Measurements from ENCODE around the gene GOLGA8J. TPM values are rescaled to one million over a fixed set of nuclear protein-coding genes. Genes with fewer than 3 reads are reported as not detected.
"Not testable (repeated sequence)": the region's sequence is repeated elsewhere in the genome, so short reads cannot be mapped to it uniquely, and the experiment has no call there.

The GOLGA8J gene
- total RNA-seq, 4 donors from 2014 or later, result 0.95 TPM; not detected in 3

DNA sequence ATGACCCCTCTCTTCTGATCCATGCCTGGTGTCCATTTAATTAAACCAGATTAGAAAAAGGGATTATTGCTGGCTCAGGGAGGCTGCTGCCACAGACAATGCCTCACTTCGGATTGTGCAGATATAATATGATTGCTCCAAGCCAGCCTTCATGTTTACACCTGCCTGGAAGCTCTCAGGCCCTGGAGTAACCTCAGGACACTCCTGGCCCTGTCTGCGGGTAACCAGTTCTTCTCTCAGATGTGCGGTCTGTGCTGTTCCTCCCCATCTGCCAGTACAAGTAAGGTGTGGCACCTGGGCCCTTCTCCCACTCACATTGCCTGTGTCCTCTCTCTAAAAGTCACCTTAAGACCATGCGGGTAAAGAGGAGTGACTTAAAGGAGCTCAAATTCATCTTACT is 8.8 kb upstream of the GOLGA8J start:
- in situ Hi-C loops (cut with MboI; ENCODE audit: low pct_ligation_motif_present in 1 of 4, low pct_unique_long_range_greater_than_20kb in 1 of 4, low sequenced_read_pairs in 3 of 4), result loop anchor here in 1 of 4 donors (25.0 kb wide), 1 partner anchor 412 kb away; no protein-coding TSS in a partner anchor
- Histone ChIP-seq H3K27me3 (peaks cover 16% of the 10 kb centered on the region), H3K36me3 (no peaks in the 10 kb centered on the region), H3K4me3 (no peak overlapping the region), H3K4me1 (no peaks in the 10 kb centered on the region), H3K9me3 (no peaks in the 10 kb centered on the region), H3K27ac (no peak overlapping the region)
- 67 to 70% methylated on average over 2 to 4 of the region's 4 CpGs for WGBS, 2 donors (ENCODE audit: low coverage in 1 of 2)
- intact Hi-C loops (cut with DNase I; ENCODE audit: low total_unique reads), result no loop called here
- no peak for DNase-seq
- TF ChIP-seq, protein P1, sequence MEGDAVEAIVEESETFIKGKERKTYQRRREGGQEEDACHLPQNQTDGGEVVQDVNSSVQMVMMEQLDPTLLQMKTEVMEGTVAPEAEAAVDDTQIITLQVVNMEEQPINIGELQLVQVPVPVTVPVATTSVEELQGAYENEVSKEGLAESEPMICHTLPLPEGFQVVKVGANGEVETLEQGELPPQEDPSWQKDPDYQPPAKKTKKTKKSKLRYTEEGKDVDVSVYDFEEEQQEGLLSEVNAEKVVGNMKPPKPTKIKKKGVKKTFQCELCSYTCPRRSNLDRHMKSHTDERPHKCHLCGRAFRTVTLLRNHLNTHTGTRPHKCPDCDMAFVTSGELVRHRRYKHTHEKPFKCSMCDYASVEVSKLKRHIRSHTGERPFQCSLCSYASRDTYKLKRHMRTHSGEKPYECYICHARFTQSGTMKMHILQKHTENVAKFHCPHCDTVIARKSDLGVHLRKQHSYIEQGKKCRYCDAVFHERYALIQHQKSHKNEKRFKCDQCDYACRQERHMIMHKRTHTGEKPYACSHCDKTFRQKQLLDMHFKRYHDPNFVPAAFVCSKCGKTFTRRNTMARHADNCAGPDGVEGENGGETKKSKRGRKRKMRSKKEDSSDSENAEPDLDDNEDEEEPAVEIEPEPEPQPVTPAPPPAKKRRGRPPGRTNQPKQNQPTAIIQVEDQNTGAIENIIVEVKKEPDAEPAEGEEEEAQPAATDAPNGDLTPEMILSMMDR (IDR thresholded peaks at IDR 0.05), result no peak
- no peak for TF ChIP-seq EP300 (IDR thresholded peaks at IDR 0.05; ENCODE audit: low read depth)
- TF ChIP-seq POLR2AphosphoS5 (IDR thresholded peaks at IDR 0.05), result no peak
- no peak for TF ChIP-seq POLR2A (IDR thresholded peaks at IDR 0.05)

DNA sequence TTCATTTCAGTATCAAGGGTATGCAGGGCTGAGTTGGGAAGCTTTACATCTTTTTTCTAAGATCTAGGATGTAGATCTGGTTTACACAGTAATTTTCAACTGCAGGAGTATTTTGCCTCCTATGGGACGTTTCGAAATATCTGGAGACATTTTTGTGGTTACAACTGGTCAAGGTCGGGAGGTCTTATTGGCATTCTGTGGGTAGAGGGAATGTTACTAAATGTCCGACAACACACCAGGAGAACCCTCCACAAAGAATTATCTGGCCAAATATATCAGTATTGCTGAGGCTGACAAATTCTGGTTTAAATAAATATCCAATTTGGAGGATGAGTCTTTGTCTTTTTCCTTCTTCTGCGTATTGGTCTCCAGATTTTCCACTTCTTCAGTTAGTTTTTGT is 1.9 kb upstream of the GOLGA8J start:
- H3K9me3 ChIP-seq; H3K27me3 ChIP-seq; H3K36me3 ChIP-seq; H3K27ac ChIP-seq; in situ Hi-C loops (cut with MboI; ENCODE audit: low pct_ligation_motif_present in 1 of 4, low pct_unique_long_range_greater_than_20kb in 1 of 4, low sequenced_read_pairs in 3 of 4); H3K4me1 ChIP-seq; DNase-seq; intact Hi-C loops (cut with DNase I; ENCODE audit: low total_unique reads); H3K4me3 ChIP-seq: not testable (repeated sequence)
- WGBS, 2 donors (ENCODE audit: low coverage in 1 of 2), result 70 to 86% methylated on average over 3 to 5 of the region's 5 CpGs

DNA sequence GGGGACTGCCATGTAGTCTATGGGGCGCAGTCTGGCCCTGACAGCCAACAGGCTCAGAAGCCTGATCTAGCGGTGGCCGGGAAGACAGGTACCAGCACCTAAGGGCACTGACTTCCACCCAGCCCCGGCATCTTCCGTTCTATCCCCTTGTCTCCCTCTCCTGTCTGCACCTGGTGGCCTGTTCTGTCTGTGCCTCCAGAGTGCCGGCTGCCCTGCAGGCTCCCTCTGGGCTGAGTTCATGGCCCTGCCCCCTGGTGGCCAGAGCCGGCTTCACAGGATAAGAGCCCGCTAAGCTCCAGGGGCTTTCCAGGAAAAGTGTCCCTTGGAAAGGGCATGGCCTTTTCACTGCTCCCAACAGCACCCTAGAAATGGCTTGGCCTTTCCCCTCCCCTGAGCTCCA is 15.1 kb downstream of the GOLGA8J start:
- WGBS, 2 donors (ENCODE audit: low coverage in 1 of 2), result no CpG with 5 or more reads among the region's 8 CpGs

DNA sequence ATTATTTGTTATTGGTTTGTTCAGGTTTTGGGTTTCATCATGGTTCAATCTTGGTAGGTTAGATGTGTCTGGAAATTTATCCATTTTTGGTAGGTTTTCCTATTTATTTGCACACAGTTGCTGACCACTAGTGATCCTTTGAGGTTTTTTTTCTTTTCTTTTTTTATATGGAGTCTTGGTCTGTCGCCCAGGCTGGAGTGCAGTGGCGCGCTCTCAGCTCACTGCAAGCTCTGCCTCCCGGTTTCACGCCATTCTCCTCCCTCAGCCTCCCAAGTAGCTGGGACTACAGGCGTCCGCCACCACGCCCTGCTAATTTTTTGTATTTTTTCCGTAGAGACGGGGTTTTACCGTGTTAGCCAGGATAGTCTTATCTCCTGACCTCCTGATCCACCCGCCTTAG is 20.1 kb downstream of the GOLGA8J start:
- intact Hi-C loops (cut with DNase I; ENCODE audit: low total_unique reads), result not testable (repeated sequence)
- no CpG with 5 or more reads among the region's 12 CpGs for WGBS, 2 donors (ENCODE audit: low coverage in 1 of 2)

More for the DNA sequence above, 15.1 kb downstream of the GOLGA8J start:
- in situ Hi-C loops (cut with MboI; ENCODE audit: low pct_ligation_motif_present in 1 of 4, low pct_unique_long_range_greater_than_20kb in 1 of 4, low sequenced_read_pairs in 3 of 4); H3K9me3 ChIP-seq; H3K27me3 ChIP-seq; H3K4me3 ChIP-seq; intact Hi-C loops (cut with DNase I; ENCODE audit: low total_unique reads); H3K4me1 ChIP-seq; H3K27ac ChIP-seq; H3K36me3 ChIP-seq; DNase-seq: not testable (repeated sequence)

DNA sequence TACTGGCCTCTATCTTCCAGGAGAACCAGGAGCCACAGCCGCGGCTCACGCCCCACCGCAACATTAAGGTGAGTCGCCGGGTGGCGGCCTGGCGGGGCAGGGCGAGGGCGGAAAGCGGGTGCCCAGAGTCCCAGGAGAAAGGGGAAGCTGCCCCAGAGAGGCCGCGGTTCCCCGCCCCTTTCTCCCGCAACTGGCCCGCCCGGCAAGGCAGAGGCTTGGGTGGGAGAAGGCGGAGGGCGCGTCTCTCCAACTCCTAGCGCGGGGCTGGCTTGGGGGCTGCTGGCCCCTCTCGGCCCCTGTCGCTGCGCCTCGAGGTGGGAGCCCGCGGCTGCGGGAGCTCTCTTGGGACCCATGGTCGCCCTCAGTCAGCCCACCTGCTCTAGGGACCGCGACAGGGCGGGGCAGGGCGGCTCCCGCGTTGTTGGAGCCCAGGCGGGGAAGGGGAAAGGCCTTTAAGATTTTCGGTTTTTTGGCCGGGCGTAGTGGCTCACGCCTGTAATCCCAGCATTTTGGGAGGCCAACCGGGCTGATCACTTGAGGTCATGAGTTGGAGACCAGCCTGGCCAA is 21.3 kb downstream of the GOLGA8J start:
- H3K9me3 ChIP-seq; H3K27me3 ChIP-seq; H3K4me1 ChIP-seq; H3K4me3 ChIP-seq; H3K27ac ChIP-seq; in situ Hi-C loops (cut with MboI; ENCODE audit: low pct_ligation_motif_present in 1 of 4, low pct_unique_long_range_greater_than_20kb in 1 of 4, low sequenced_read_pairs in 3 of 4); H3K36me3 ChIP-seq; DNase-seq; intact Hi-C loops (cut with DNase I; ENCODE audit: low total_unique reads): not testable (repeated sequence)
- WGBS, 2 donors (ENCODE audit: low coverage in 1 of 2), result 3% methylated on average over 5 of the region's 42 CpGs; no CpG with 5 or more reads in 1 of the 2 donors

More for the DNA sequence above, 20.1 kb downstream of the GOLGA8J start:
- H3K36me3 ChIP-seq; H3K4me1 ChIP-seq; H3K4me3 ChIP-seq; in situ Hi-C loops (cut with MboI; ENCODE audit: low pct_ligation_motif_present in 1 of 4, low pct_unique_long_range_greater_than_20kb in 1 of 4, low sequenced_read_pairs in 3 of 4); H3K27ac ChIP-seq; H3K27me3 ChIP-seq; DNase-seq; H3K9me3 ChIP-seq: not testable (repeated sequence)

DNA sequence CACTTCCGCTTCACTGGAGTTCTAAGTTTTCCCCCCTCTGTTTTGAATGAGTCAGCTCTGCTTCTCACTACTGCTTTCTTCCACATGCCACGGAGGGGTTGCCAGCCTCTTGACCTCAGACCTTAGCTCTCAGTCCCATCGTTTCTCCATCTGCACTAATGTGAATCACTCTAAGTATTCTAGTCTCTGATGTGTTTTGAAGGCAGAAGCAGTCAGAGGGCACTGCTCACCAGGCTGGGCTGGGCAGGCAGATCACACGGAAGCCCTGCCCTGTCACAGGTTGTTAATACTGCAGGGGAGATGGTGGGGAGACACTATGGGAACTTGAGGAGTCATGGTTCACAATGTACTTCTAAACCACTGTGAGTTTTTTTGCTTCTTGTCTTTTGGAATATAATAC is 27.8 kb downstream of the GOLGA8J start:
- H3K27me3 ChIP-seq; H3K4me1 ChIP-seq; H3K4me3 ChIP-seq; DNase-seq; H3K9me3 ChIP-seq; H3K36me3 ChIP-seq; in situ Hi-C loops (cut with MboI; ENCODE audit: low pct_ligation_motif_present in 1 of 4, low pct_unique_long_range_greater_than_20kb in 1 of 4, low sequenced_read_pairs in 3 of 4); H3K27ac ChIP-seq; intact Hi-C loops (cut with DNase I; ENCODE audit: low total_unique reads): not testable (repeated sequence)
- WGBS, 2 donors (ENCODE audit: low coverage in 1 of 2), result no CpG with 5 or more reads among the region's 4 CpGs

DNA sequence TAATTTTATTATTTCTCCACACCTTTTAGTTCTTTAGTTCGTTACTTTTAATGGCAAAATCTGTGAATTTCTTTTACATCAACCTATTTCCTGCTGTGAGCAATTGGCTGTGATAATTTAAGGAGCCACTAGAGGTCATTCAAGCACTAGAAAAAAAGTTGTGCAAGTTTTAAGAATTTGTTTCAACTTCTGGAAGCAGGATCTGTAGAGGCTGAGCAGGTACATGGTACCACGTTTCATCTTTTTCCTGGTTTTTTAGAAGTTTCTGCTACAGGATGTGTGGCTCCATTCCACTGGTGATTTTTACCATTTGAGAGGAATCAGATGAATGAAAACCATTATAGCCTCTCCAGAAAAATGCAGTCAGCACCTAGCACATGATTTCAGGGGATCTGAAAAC is 47.3 kb downstream of the GOLGA8J start:
- DNase-seq; H3K36me3 ChIP-seq; in situ Hi-C loops (cut with MboI; ENCODE audit: low pct_ligation_motif_present in 1 of 4, low pct_unique_long_range_greater_than_20kb in 1 of 4, low sequenced_read_pairs in 3 of 4); H3K9me3 ChIP-seq; H3K4me1 ChIP-seq; intact Hi-C loops (cut with DNase I; ENCODE audit: low total_unique reads); H3K27ac ChIP-seq; H3K27me3 ChIP-seq; H3K4me3 ChIP-seq: not testable (repeated sequence)
- 0% methylated on average over 1 of the region's 2 CpGs; no CpG with 5 or more reads in 1 of the 2 donors for WGBS, 2 donors (ENCODE audit: low coverage in 1 of 2)

DNA sequence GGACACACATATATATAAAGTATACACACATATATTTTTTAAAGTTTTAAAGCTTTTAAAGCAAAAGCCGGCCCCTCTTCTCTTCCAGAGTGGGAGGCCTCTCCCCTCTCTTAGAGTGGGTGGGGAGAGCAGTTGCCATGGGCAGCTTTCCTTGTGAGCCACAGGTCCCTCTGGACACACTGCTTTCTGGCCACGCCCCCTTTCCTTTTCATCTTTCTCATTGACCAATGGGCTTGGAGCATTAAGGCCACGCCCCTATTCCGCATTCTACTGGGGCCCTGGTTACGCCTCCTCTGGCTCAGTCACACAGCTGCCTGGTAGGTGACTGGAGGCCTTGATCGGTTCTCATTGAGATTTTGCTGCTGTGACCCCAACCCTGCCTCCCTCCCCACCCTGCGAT is 52.0 kb downstream of the GOLGA8J start, which contains the start of gene GOLGA8T:
GOLGA8T (plus strand) TSS at position 301 of the 400 bp plus-strand sequence; CDS start at position 399, 98 bp downstream.
- DNase-seq; in situ Hi-C loops (cut with MboI; ENCODE audit: low pct_ligation_motif_present in 1 of 4, low pct_unique_long_range_greater_than_20kb in 1 of 4, low sequenced_read_pairs in 3 of 4); H3K27me3 ChIP-seq; H3K4me1 ChIP-seq; H3K4me3 ChIP-seq; H3K9me3 ChIP-seq; intact Hi-C loops (cut with DNase I; ENCODE audit: low total_unique reads); H3K27ac ChIP-seq; H3K36me3 ChIP-seq: not testable (repeated sequence)
- no CpG with 5 or more reads among the region's 7 CpGs for whole genome bisulfite sequencing, 2 donors (ENCODE audit: low coverage in 1 of 2)

Data from transverse colon (tissue), 4 donors.